ENCODE measurements around the gene TLK1. TPM values are rescaled to one million over a fixed set of nuclear protein-coding genes. Genes with fewer than 3 reads are reported as not detected.

The TLK1 gene
- total RNA-seq, 1 donor from 2014 or later, result 32.2 TPM

DNA sequence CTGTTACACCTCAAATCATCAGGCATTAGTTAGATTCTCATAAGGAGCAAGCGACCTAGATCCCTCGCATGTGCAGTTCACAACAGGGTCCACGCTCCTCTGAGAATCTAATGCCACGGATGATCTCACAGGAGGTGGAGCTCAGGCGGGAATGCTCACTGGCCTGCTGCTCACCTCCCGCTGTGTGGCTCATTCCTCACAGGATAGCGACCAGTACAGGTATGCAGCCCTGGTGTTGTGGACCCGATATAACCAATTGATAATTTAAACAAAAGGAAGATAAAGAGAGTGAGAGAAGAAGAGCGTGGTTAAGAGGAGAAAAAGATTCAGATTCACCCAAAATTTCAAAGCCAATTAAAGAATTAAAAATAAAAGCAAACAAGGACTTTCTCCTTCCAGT lies 20.8 kb downstream of the TLK1 start:
- intact Hi-C loops (cut with DNase I), result no loop called here
- H3K27me3 ChIP-seq, result no peaks in the 10 kb centered on the region
- DNase-seq (ENCODE audit: low spot score in 2 of 2), result no peak
- no peak overlapping the region for H3K4me3 ChIP-seq
- H3K36me3 ChIP-seq, result no peaks in the 10 kb centered on the region
- peaks cover 0 to 18% of the 10 kb centered on the region in 2 donors for H3K4me1 ChIP-seq
- no peaks in the 10 kb centered on the region for H3K9me3 ChIP-seq
- TF ChIP-seq, protein P1, sequence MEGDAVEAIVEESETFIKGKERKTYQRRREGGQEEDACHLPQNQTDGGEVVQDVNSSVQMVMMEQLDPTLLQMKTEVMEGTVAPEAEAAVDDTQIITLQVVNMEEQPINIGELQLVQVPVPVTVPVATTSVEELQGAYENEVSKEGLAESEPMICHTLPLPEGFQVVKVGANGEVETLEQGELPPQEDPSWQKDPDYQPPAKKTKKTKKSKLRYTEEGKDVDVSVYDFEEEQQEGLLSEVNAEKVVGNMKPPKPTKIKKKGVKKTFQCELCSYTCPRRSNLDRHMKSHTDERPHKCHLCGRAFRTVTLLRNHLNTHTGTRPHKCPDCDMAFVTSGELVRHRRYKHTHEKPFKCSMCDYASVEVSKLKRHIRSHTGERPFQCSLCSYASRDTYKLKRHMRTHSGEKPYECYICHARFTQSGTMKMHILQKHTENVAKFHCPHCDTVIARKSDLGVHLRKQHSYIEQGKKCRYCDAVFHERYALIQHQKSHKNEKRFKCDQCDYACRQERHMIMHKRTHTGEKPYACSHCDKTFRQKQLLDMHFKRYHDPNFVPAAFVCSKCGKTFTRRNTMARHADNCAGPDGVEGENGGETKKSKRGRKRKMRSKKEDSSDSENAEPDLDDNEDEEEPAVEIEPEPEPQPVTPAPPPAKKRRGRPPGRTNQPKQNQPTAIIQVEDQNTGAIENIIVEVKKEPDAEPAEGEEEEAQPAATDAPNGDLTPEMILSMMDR (IDR thresholded peaks at IDR 0.05), result no peak
- H3K27ac ChIP-seq, result no peak overlapping the region

DNA sequence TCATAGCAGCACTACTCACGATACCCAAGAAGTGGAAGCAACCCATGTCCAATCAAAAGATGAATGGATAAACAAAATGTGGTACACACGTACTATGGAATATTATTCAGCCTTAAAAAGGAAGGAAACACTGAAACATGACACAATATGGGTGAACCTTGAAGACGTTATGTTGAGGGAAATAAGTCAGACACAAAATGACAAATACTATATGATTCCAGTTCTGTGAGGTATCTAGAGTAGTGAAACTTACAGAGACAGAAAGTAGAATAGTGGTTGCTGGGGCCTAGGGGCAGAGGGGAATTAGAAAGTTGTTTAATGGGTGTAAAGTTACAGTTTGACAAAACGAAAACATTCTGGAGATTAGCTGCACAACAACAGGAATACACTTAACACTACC lies 24.7 kb downstream of the TLK1 start:
- Histone ChIP-seq H3K4me1 (peaks cover 0 to 20% of the 10 kb centered on the region in 2 donors), H3K36me3 (no peaks in the 10 kb centered on the region), H3K9me3 (no peaks in the 10 kb centered on the region), H3K27me3 (no peaks in the 10 kb centered on the region), H3K4me3 (no peak overlapping the region), H3K27ac (no peak overlapping the region)
- intact Hi-C loops (cut with DNase I), result no loop called here
- TF ChIP-seq, protein P1 (IDR thresholded peaks at IDR 0.05), result no peak
- no peak for DNase-seq (ENCODE audit: low spot score in 2 of 2)

DNA sequence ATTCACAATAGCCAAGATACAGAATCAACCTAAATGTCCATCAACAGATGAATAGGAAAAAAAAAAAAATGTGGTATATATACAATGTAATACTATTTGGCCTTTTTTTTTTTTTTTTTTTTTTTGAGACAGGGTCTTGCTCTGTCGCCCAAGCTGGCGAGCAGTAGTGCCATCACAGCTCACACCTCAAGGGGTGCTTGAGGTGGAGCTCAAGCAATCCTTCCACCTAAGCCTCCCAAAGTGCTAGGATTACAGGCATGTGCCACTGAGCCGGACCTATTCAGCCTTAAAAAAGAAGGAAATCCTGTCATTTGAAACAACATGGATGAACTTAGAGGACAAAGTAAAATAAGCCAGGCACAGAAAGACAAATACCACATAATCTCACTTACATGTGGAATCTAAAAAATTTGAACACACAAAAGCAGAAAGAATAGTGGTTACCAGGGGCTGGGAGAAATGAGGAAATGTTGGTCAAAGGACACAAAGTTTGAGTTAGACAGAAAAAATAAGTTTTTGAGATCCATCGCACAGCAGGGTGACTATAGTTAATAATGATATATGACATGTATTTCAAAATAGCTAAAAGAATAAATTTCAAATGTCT lies 26.0 kb downstream of the TLK1 start:
- no peaks in the 10 kb centered on the region for H3K27me3 ChIP-seq
- no peaks in the 10 kb centered on the region for H3K36me3 ChIP-seq
- H3K4me3 ChIP-seq, result no peak overlapping the region
- no peaks in the 10 kb centered on the region for H3K9me3 ChIP-seq
- intact Hi-C loops (cut with DNase I), result no loop called here
- peaks cover 0 to 10% of the 10 kb centered on the region in 2 donors for H3K4me1 ChIP-seq
- TF ChIP-seq, protein P1 (IDR thresholded peaks at IDR 0.05), result no peak
- H3K27ac ChIP-seq, result no peak overlapping the region
- no peak for DNase-seq (ENCODE audit: low spot score in 2 of 2)

DNA sequence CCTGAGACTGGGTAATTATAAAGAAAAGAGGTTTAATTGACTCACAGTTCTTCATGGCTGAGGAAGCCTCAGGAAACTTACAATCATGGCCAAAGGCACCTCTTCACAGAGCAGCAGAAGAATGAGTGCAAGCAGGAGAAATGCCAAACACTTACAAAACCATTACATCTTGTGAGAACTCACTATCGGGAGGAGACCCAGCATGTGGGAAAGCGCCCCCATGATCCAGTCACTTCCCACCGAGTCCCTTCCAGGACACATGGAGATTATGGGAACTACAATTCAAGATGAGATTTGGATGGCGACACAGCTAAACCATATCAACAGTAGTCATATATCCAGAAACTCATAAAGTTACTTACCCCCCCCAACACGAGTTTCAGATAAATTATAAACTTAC lies 28.6 kb downstream of the TLK1 start:
- intact Hi-C loops (cut with DNase I), result no loop called here
- no peaks in the 10 kb centered on the region for H3K27me3 ChIP-seq
- TF ChIP-seq, protein P1 (IDR thresholded peaks at IDR 0.05), result no peak
- no peak overlapping the region for H3K27ac ChIP-seq
- peaks cover 0 to 7% of the 10 kb centered on the region in 2 donors for H3K4me1 ChIP-seq
- H3K9me3 ChIP-seq, result no peaks in the 10 kb centered on the region
- DNase-seq (ENCODE audit: low spot score in 2 of 2), result no peak
- H3K4me3 ChIP-seq, result no peak overlapping the region
- H3K36me3 ChIP-seq, result no peaks in the 10 kb centered on the region

DNA sequence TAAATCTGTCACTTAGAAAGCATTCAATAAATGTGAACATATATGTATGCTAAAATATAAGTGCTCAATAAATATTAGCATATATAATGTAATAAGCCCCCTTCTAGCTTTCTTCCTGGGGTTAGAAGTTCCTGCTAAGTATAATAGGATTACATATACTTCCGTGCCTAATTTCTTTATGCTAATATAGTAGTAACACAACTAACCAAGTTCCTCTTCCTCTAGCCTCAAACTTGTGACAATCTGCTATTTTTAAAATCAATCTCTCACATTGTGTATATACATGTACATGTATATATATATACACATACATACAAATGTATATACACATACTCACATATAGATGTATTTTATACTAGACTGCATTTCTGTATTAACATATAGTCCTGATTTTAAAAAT lies 32.2 kb downstream of the TLK1 start:
- Histone ChIP-seq H3K27me3 (no peaks in the 10 kb centered on the region), H3K4me1 (peaks cover 0 to 3% of the 10 kb centered on the region in 2 donors), H3K4me3 (no peak overlapping the region), H3K36me3 (no peaks in the 10 kb centered on the region), H3K27ac (no peak overlapping the region), H3K9me3 (no peaks in the 10 kb centered on the region)
- no peak for DNase-seq (ENCODE audit: low spot score in 2 of 2)
- TF ChIP-seq, protein P1 (IDR thresholded peaks at IDR 0.05), result no peak
- intact Hi-C loops (cut with DNase I), result no loop called here

DNA sequence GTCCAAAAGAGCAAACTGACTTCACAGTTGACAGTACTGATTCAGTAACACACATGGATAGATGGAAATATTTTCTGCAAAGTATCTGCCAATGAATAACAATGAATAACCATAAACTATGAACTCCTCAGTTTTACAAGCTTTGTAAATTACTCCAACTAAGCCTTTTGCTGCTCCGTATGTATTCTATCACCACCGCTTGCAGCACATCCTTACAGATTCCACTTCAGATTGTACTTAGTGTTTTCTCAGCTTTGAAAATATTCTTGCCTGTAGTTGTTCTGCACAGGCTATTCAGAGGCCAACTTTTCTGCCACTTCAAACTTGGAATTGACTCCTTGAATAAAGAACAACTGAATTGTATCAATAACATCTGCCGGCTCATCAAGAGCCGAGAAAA lies 36.2 kb downstream of the TLK1 start:
- TF ChIP-seq, protein P1 (IDR thresholded peaks at IDR 0.05), result no peak
- Histone ChIP-seq H3K9me3 (no peaks in the 10 kb centered on the region), H3K36me3 (no peaks in the 10 kb centered on the region), H3K4me1 (no peaks in the 10 kb centered on the region), H3K27me3 (no peaks in the 10 kb centered on the region), H3K27ac (no peak overlapping the region), H3K4me3 (no peak overlapping the region)
- intact Hi-C loops (cut with DNase I), result no loop called here
- no peak for DNase-seq (ENCODE audit: low spot score in 2 of 2)

Data from ascending aorta (tissue), 2 donors.